HL-60 (cell line): Measurements from ENCODE around the gene RMND5B.
A peak's percentile ranks its signal among the peaks of the same experiment; 100 is the strongest.

Experiments
- DNase-seq, 2 experiments: peaks; one replicate each; pipeline ENCODE4 v3.0.0-alpha.2; 2010 to 2020; ENCODE audit warnings: low read depth in 1 of 2, low spot score in 1 of 2
- H3K27ac ChIP-seq: fragments of 250-450 bp; sonication (Bioruptor Pico); replicated peaks from 2 replicates; pipeline ENCODE4 v1.5.1; 2020; ENCODE audit warnings: mild to moderate bottlenecking, moderate library complexity
- H3K27me3 ChIP-seq: fragments of 250-450 bp; sonication (Bioruptor Pico); 2 replicates; pipeline ENCODE4 v1.5.1; 2021; ENCODE audit warnings: mild to moderate bottlenecking, moderate library complexity; ENCODE audit not compliant: insufficient read depth, poor library complexity, severe bottlenecking
- H3K4me3 ChIP-seq: replicated peaks from 2 replicates; pipeline ENCODE4 v1.5.1; 2011; ENCODE audit warnings: mild to moderate bottlenecking, control low read depth, low read length; ENCODE audit not compliant: insufficient read depth
- GABPA ChIP-seq: IDR thresholded peaks from 2 replicates; pipeline ENCODE4 v1.6.1; 2012; ENCODE audit warnings: low read depth
- POLR2AphosphoS5 ChIP-seq: IDR thresholded peaks from 2 replicates; pipeline ENCODE4 v1.6.1; 2012; ENCODE audit warnings: low read depth
- REST ChIP-seq: IDR thresholded peaks from 2 replicates; pipeline ENCODE4 v1.6.1; 2012; ENCODE audit warnings: low read depth; ENCODE audit not compliant: insufficient replicate concordance
- SPI1 ChIP-seq: IDR thresholded peaks from 2 replicates; pipeline ENCODE4 v1.6.1; 2012; ENCODE audit warnings: low read depth, mild to moderate bottlenecking, borderline replicate concordance
- TF ChIP-seq, protein P1 (sequence below): IDR thresholded peaks from one replicate; pipeline ENCODE4 v1.5.1; 2011; ENCODE audit warnings: low read length, control low read depth, inconsistent platforms; ENCODE audit not compliant: insufficient read depth

The RMND5B gene

GRCh38 chr5:178114325-178115135 lies 16.3 kb upstream of the RMND5B start:
- H3K27me3 ChIP-seq, result peaks cover 56% of the 10 kb centered on the region
- TF ChIP-seq GABPA (no peak), POLR2AphosphoS5 (no peak), REST (no peak), SPI1 (no peak)
- TF ChIP-seq, protein P1, sequence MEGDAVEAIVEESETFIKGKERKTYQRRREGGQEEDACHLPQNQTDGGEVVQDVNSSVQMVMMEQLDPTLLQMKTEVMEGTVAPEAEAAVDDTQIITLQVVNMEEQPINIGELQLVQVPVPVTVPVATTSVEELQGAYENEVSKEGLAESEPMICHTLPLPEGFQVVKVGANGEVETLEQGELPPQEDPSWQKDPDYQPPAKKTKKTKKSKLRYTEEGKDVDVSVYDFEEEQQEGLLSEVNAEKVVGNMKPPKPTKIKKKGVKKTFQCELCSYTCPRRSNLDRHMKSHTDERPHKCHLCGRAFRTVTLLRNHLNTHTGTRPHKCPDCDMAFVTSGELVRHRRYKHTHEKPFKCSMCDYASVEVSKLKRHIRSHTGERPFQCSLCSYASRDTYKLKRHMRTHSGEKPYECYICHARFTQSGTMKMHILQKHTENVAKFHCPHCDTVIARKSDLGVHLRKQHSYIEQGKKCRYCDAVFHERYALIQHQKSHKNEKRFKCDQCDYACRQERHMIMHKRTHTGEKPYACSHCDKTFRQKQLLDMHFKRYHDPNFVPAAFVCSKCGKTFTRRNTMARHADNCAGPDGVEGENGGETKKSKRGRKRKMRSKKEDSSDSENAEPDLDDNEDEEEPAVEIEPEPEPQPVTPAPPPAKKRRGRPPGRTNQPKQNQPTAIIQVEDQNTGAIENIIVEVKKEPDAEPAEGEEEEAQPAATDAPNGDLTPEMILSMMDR, result no peak
- no peak overlapping the region for H3K27ac ChIP-seq
- no peak overlapping the region for H3K4me3 ChIP-seq
- peak in 1 of 2 experiments; percentile 33 for DNase-seq

GRCh38 chr5:178115136-178115813 lies 15.5 kb upstream of the RMND5B start:
- DNase-seq, result no peak
- TF ChIP-seq GABPA (no peak), REST (no peak), POLR2AphosphoS5 (no peak), SPI1 (no peak)
- TF ChIP-seq, protein P1, result no peak
- peaks cover 56% of the 10 kb centered on the region for H3K27me3 ChIP-seq
- no peak overlapping the region for H3K4me3 ChIP-seq
- H3K27ac ChIP-seq, result no peak overlapping the region

DNA sequence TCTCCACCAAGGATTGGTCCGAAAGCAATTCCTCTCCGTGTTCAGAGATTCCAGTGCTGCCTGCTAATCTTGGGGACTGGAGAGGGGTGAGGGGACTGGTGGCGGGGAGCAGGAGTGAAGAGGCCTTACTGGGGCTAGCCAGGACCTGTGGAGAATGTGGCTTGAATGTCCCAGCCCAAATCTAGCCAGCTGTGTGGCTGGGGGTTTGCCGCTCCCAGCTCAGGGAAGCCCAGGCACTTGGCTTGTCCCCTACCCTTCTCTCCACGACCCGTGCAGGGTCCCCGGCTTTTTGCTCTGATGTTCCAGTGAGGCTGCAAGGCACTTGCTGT lies 15.0 kb upstream of the RMND5B start:
- H3K27ac ChIP-seq, result no peak overlapping the region
- no peak for DNase-seq
- peaks cover 54% of the 10 kb centered on the region for H3K27me3 ChIP-seq
- no peak overlapping the region for H3K4me3 ChIP-seq
- TF ChIP-seq REST, result no peak
